HUES48 (cell line): ENCODE results near the gene SHC4.

Source experiments
- H3K27ac ChIP-seq: one replicate; pipeline ENCODE4 v1.7.0; 2013; ENCODE audit warnings: low read depth, low read length, inconsistent platforms
- H3K27me3 ChIP-seq: 2 replicates; pipeline ENCODE4 v1.6.1; 2013; ENCODE audit warnings: mild to moderate bottlenecking, low read length; ENCODE audit not compliant: control insufficient read depth, insufficient read depth
- H3K36me3 ChIP-seq: 2 replicates; pipeline ENCODE4 v1.6.1; 2013; ENCODE audit warnings: low read length; ENCODE audit not compliant: control insufficient read depth, insufficient read depth
- H3K4me1 ChIP-seq: 2 replicates; pipeline ENCODE4 v1.6.1; 2013; ENCODE audit warnings: mild to moderate bottlenecking, low read length; ENCODE audit not compliant: control insufficient read depth, insufficient read depth
- H3K4me3 ChIP-seq: 2 replicates; pipeline ENCODE4 v1.5.1; 2013; ENCODE audit warnings: mild to moderate bottlenecking, low read depth, low read length
- H3K9ac ChIP-seq: 2 replicates; pipeline ENCODE4 v1.6.1; 2013; ENCODE audit warnings: mild to moderate bottlenecking, low read depth, low read length, moderate library complexity
- H3K9me3 ChIP-seq: 2 replicates; pipeline ENCODE4 v1.6.1; 2013; ENCODE audit warnings: low read length; ENCODE audit not compliant: control insufficient read depth, insufficient read depth

The SHC4 gene

GRCh38 chr15:48967336-48967735, 3.6 kb upstream of the SHC4 start:
- H3K27me3 ChIP-seq: peaks cover 19% of the 10 kb centered on the region
- H3K27ac ChIP-seq: no peak overlapping the region
- H3K4me1 ChIP-seq: no peaks in the 10 kb centered on the region
- H3K4me3 ChIP-seq: no peak overlapping the region
- no peak overlapping the region for H3K9ac ChIP-seq
- no peaks in the 10 kb centered on the region for H3K36me3 ChIP-seq
- H3K9me3 ChIP-seq: no peaks in the 10 kb centered on the region

- H3K27me3 ChIP-seq: peaks cover 25% of the 10 kb centered on the region
- H3K36me3 ChIP-seq: no peaks in the 10 kb centered on the region
- H3K27ac ChIP-seq: no peak overlapping the region
- H3K4me3 ChIP-seq: no peak overlapping the region
- no peaks in the 10 kb centered on the region for H3K4me1 ChIP-seq
- no peak overlapping the region for H3K9ac ChIP-seq
- H3K9me3 ChIP-seq: no peaks in the 10 kb centered on the region
Observed at GRCh38 chr15:48966595-48967301, 3.0 kb upstream of the SHC4 start.

DNA sequence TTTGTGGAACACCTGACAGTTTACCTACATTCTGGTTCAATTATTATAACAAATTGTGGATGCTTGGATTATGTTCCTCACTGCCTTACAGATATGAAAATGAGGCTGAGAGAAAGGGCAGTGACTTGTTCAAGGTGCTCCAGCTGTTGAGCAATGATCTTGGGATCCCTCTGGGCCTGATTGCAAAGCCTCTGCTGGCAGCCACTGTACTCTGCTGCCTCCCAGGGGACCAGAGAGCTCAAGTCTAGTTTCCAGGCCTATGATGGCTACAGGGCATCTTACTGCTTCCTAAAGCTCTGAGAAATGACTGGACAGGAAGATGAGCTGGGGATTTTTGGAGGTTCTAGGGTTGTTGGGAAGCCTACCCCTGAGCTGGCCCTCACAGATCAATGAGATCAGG, 2.3 kb upstream of the SHC4 start:
- Histone ChIP-seq H3K9me3 (no peaks in the 10 kb centered on the region), H3K9ac (no peak overlapping the region), H3K4me1 (no peaks in the 10 kb centered on the region), H3K27me3 (peaks cover 32% of the 10 kb centered on the region), H3K27ac (no peak overlapping the region), H3K36me3 (no peaks in the 10 kb centered on the region), H3K4me3 (no peak overlapping the region)

GRCh38 chr15:48964898-48965297, 1.2 kb upstream of the SHC4 start:
- Histone ChIP-seq H3K9ac (no peak overlapping the region), H3K4me3 (no peak overlapping the region), H3K27me3 (peaks cover 33% of the 10 kb centered on the region), H3K36me3 (no peaks in the 10 kb centered on the region), H3K4me1 (no peaks in the 10 kb centered on the region), H3K27ac (no peak overlapping the region), H3K9me3 (no peaks in the 10 kb centered on the region)

GRCh38 chr15:48962662-48963523, 826 bp downstream of the SHC4 start:
- no peaks in the 10 kb centered on the region for H3K9me3 ChIP-seq
- peak overlapping the region; percentile 89 for H3K4me3 ChIP-seq
- H3K36me3 ChIP-seq: no peaks in the 10 kb centered on the region
- H3K4me1 ChIP-seq: no peaks in the 10 kb centered on the region
- H3K27me3 ChIP-seq: peaks cover 33% of the 10 kb centered on the region
- no peak overlapping the region for H3K27ac ChIP-seq
- H3K9ac ChIP-seq: no peak overlapping the region

DNA sequence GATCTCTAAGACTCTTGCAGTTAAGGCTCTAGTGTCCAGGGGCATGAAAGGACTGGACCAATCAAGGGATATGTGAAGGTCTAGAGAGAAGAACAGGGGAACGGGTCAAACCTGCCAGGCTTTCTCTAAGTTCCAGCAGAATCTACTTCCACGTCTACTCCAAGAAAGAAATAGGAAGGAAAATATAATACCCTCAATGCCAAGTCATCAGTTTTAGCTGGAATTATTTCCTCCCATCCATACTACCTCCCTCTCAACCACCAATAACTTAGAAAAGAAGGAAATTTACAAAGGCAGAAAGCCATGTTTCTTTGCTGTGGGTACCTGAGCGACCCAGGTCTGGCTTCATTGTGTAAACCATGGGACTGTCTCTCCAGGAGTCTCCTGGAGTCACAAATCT, 7.8 kb downstream of the SHC4 start:
- Histone ChIP-seq H3K4me1 (peaks cover 8% of the 10 kb centered on the region; the same call in 1 of the 2 replicates), H3K27ac (no peak overlapping the region), H3K27me3 (0 out of 2 replicates have a peak, but pooled peaks cover 2% of the 10 kb centered on the region), H3K9me3 (no peaks in the 10 kb centered on the region), H3K36me3 (no peaks in the 10 kb centered on the region), H3K4me3 (no peak overlapping the region), H3K9ac (no peak overlapping the region)

GRCh38 chr15:48955370-48955769, 8.3 kb downstream of the SHC4 start:
- Histone ChIP-seq H3K4me1 (peaks cover 8% of the 10 kb centered on the region; the same call in 1 of the 2 replicates), H3K4me3 (no peak overlapping the region), H3K36me3 (no peaks in the 10 kb centered on the region), H3K9me3 (no peaks in the 10 kb centered on the region), H3K27ac (no peak overlapping the region), H3K27me3 (no peaks in the 10 kb centered on the region), H3K9ac (no peak overlapping the region)

DNA sequence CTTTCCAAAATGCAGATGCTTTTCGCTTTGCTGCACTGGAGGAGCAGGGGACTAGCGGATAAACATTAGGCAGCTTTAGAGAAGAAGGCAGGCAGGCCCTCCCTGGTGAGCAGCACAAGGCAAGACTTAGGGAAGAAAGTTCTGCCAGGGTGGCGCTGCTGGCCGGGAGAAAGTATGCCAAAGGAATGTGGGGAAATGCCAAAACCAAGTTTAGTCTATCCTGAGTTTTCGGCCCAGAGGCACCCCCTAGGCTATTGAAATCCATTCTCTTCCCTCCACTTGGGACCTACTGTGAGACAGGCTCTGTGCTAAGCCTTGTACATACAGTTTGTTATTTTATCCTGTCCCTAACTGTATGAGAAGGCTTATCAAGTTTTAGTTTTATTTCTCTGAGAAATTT, 9.2 kb downstream of the SHC4 start:
- H3K9ac ChIP-seq: no peak overlapping the region
- no peak overlapping the region for H3K4me3 ChIP-seq
- H3K27me3 ChIP-seq: no peaks in the 10 kb centered on the region
- H3K27ac ChIP-seq: no peak overlapping the region
- no peaks in the 10 kb centered on the region for H3K9me3 ChIP-seq
- no peaks in the 10 kb centered on the region for H3K36me3 ChIP-seq
- peaks cover 8% of the 10 kb centered on the region; the same call in 1 of the 2 replicates for H3K4me1 ChIP-seq

GRCh38 chr15:48946840-48947187, 16.9 kb downstream of the SHC4 start:
- no peak overlapping the region for H3K4me3 ChIP-seq
- H3K27me3 ChIP-seq: no peaks in the 10 kb centered on the region

DNA sequence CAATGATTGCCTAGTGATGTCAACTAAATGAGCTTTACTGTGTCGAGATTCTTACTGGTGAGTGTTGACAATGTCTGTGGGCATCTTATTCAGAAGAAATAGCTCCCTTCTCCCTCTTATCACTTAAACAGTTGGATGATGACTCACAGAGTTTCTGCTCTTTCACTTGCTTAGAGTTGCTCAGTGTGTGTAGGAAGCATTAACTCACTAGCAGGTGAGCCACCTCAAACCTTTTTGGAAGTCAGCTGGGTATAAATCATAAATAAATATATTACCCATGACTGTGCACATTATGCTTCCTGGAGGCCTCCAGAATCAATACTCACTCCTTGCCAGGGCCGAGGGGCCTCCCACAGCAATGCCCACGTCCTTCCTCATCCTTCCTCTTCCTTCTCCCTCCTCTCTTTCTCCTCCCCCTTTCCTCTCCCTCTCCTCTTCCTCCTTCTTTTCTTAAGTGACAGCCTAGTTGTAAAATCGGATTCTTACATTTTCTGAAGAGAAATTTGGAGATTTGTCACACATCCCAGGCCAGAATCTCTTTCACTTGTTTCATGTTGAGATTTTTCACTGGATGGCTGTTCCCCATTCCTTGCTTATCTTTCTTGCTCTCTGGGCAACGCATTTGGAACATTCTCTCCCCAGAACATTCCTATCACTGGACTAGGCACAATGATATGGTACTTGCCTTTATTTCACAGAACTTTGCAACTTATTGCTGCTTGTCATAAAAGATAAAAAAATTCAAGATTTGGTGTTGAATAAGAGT, 17.5 kb downstream of the SHC4 start:
- H3K36me3 ChIP-seq: no peaks in the 10 kb centered on the region
- H3K27ac ChIP-seq: peak overlapping the region; percentile 12
- H3K4me1 ChIP-seq: no peaks in the 10 kb centered on the region
- H3K9ac ChIP-seq: no peak overlapping the region
- H3K4me3 ChIP-seq: no peak overlapping the region
- no peaks in the 10 kb centered on the region for H3K9me3 ChIP-seq
- H3K27me3 ChIP-seq: no peaks in the 10 kb centered on the region

More at GRCh38 chr15:48946840-48947187, 16.9 kb downstream of the SHC4 start:
- Histone ChIP-seq H3K9me3 (no peaks in the 10 kb centered on the region), H3K4me1 (no peaks in the 10 kb centered on the region), H3K9ac (no peak overlapping the region), H3K36me3 (no peaks in the 10 kb centered on the region), H3K27ac (no peak overlapping the region)
